ENCODE measurements around the gene PPP1R3A.
A peak's percentile ranks its signal among the peaks of the same experiment; 100 is the strongest.

Gene PPP1R3A

DNA sequence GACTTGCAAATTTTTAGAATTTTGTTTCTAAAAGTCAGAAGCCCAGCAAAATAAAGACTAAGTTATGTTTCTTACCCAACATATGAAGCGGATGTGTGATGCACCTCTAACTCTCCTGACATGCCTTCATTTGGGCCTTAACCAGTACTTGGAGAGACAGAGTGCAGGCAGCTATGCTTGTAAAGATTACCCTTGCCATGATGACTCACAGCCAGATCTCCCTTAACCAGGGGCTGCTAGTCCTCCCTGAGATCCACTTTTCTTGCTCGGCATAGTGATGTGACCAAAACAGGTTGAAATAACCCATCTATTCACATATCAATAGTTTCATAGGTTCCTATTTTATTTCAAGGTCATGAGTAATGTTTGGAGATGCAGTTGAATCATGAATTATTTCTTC lies 43.6 kb downstream of the PPP1R3A start:
- DNase-seq (ENCODE audit: low spot score): no peak
- Histone ChIP-seq H3K4me2 (ENCODE audit: insufficient read depth, low read length, poor library complexity, severe bottlenecking) (no peak overlapping the region), H3K36me3 (replicated peaks in 1 of 2; ENCODE audit: control insufficient read depth in 2 of 2, insufficient read depth in 2 of 2, low read length in 2 of 2) (no peaks in the 10 kb centered on the region), H2BK120ac (ENCODE audit: low read depth, low read length) (no peak overlapping the region), H3K18ac (ENCODE audit: low read length) (no peak overlapping the region), H3K9me3 (replicated peaks in 1 of 2; ENCODE audit: control insufficient read depth in 2 of 2, insufficient read depth in 1 of 2, low read depth in 1 of 2, low read length in 2 of 2) (no peaks in the 10 kb centered on the region), H2BK5ac (ENCODE audit: low read length) (no peak overlapping the region), H2BK15ac (ENCODE audit: low read length) (no peak overlapping the region), H4K8ac (ENCODE audit: low read depth, low read length) (no peak overlapping the region), H3K4ac (ENCODE audit: low read length) (no peak overlapping the region), H2AK5ac (ENCODE audit: low read depth, low read length) (no peak overlapping the region), H3K27ac (replicated peaks; ENCODE audit: low read length) (no peak overlapping the region), H3K79me1 (ENCODE audit: low read depth, low read length) (no peaks in the 10 kb centered on the region), H3K23ac (ENCODE audit: low read depth, low read length, poor library complexity) (no peak overlapping the region), H3K27me3 (ENCODE audit: control insufficient read depth in 3 of 3, insufficient read depth in 3 of 3, low read depth in 1 of 3, low read length in 3 of 3) (no peaks in the 10 kb centered on the region), H3K14ac (ENCODE audit: low read length) (no peak overlapping the region), H2AFZ (ENCODE audit: low read length) (no peak overlapping the region), H3K4me3 (ENCODE audit: low read length in 2 of 2) (no peak overlapping the region), H4K91ac (ENCODE audit: low read depth, low read length, poor library complexity) (no peak overlapping the region), H3K4me1 (ENCODE audit: control insufficient read depth in 2 of 2, insufficient read depth in 1 of 2, low read depth in 1 of 2, low read length in 2 of 2) (no peaks in the 10 kb centered on the region), H2BK12ac (ENCODE audit: low read length) (peak overlapping the region; percentile 82), H3K9ac (ENCODE audit: low read depth, low read length, poor library complexity) (no peak overlapping the region)
- WGBS, 2 donors (ENCODE audit: extremely low coverage in 2 of 2, insufficient read length in 2 of 2, insufficient replicate concordance in 1 of 2): no CpG with 5 or more reads among the region's 2 CpGs

DNA sequence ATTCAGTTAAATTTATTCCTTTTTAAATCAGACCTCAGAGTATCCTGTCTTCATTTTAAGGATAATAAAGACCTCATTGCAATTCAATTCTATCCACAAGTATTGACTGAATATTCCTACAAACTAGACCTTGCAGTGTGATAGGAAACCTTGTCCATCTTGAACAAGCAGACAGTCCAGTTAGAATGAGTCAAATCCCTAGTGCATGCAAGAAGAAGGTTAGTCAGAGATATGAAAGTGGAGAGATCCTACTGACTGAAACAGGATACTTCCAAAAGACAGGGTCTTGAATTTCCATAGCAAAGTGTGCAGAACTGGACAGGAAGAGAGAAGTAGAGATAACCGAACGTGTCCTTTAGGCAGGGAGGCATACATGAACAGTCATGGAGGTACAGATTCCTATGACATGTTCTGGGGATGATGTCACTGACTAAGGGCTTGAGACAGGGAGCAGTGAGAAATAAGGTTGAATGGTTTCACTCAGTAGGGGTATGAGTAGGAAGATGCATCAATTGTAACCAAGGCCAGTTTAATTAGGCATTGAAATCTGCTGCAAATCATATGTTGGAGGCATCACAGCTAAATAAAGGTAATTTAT lies 45.2 kb downstream of the PPP1R3A start:
- Histone ChIP-seq H3K36me3 (replicated peaks in 1 of 2; ENCODE audit: control insufficient read depth in 2 of 2, insufficient read depth in 2 of 2, low read length in 2 of 2) (no peaks in the 10 kb centered on the region), H3K4me2 (ENCODE audit: insufficient read depth, low read length, poor library complexity, severe bottlenecking) (no peak overlapping the region), H3K14ac (ENCODE audit: low read length) (no peak overlapping the region), H3K27ac (replicated peaks; ENCODE audit: low read length) (no peak overlapping the region), H2BK5ac (ENCODE audit: low read length) (no peak overlapping the region), H3K23ac (ENCODE audit: low read depth, low read length, poor library complexity) (no peak overlapping the region), H2BK12ac (ENCODE audit: low read length) (no peak overlapping the region), H4K91ac (ENCODE audit: low read depth, low read length, poor library complexity) (no peak overlapping the region), H2BK120ac (ENCODE audit: low read depth, low read length) (no peak overlapping the region), H3K9ac (ENCODE audit: low read depth, low read length, poor library complexity) (no peak overlapping the region), H3K79me1 (ENCODE audit: low read depth, low read length) (no peaks in the 10 kb centered on the region), H2AFZ (ENCODE audit: low read length) (no peak overlapping the region), H2BK15ac (ENCODE audit: low read length) (no peak overlapping the region), H3K4me1 (ENCODE audit: control insufficient read depth in 2 of 2, insufficient read depth in 1 of 2, low read depth in 1 of 2, low read length in 2 of 2) (no peaks in the 10 kb centered on the region), H3K4ac (ENCODE audit: low read length) (no peak overlapping the region), H2AK5ac (ENCODE audit: low read depth, low read length) (no peak overlapping the region), H3K18ac (ENCODE audit: low read length) (no peak overlapping the region), H3K27me3 (ENCODE audit: control insufficient read depth in 3 of 3, insufficient read depth in 3 of 3, low read depth in 1 of 3, low read length in 3 of 3) (no peaks in the 10 kb centered on the region), H4K8ac (ENCODE audit: low read depth, low read length) (no peak overlapping the region), H3K4me3 (ENCODE audit: low read length in 2 of 2) (no peak overlapping the region), H3K9me3 (replicated peaks in 1 of 2; ENCODE audit: control insufficient read depth in 2 of 2, insufficient read depth in 1 of 2, low read depth in 1 of 2, low read length in 2 of 2) (no peaks in the 10 kb centered on the region)
- no CpG with 5 or more reads among the region's 2 CpGs for WGBS, 2 donors (ENCODE audit: extremely low coverage in 2 of 2, insufficient read length in 2 of 2, insufficient replicate concordance in 1 of 2)
- DNase-seq (ENCODE audit: low spot score): no peak

- Histone ChIP-seq H3K23ac (ENCODE audit: low read depth, low read length, poor library complexity) (no peak overlapping the region), H4K91ac (ENCODE audit: low read depth, low read length, poor library complexity) (no peak overlapping the region), H3K4me3 (ENCODE audit: low read length in 2 of 2) (no peak overlapping the region), H2BK5ac (ENCODE audit: low read length) (no peak overlapping the region), H2BK12ac (ENCODE audit: low read length) (no peak overlapping the region), H3K18ac (ENCODE audit: low read length) (no peak overlapping the region), H3K36me3 (replicated peaks in 1 of 2; ENCODE audit: control insufficient read depth in 2 of 2, insufficient read depth in 2 of 2, low read length in 2 of 2) (no peaks in the 10 kb centered on the region), H3K9me3 (replicated peaks in 1 of 2; ENCODE audit: control insufficient read depth in 2 of 2, insufficient read depth in 1 of 2, low read depth in 1 of 2, low read length in 2 of 2) (no peaks in the 10 kb centered on the region), H2BK15ac (ENCODE audit: low read length) (no peak overlapping the region), H3K27ac (replicated peaks; ENCODE audit: low read length) (no peak overlapping the region), H3K9ac (ENCODE audit: low read depth, low read length, poor library complexity) (no peak overlapping the region), H3K4me2 (ENCODE audit: insufficient read depth, low read length, poor library complexity, severe bottlenecking) (no peak overlapping the region), H3K79me1 (ENCODE audit: low read depth, low read length) (no peaks in the 10 kb centered on the region), H3K27me3 (ENCODE audit: control insufficient read depth in 3 of 3, insufficient read depth in 3 of 3, low read depth in 1 of 3, low read length in 3 of 3) (no peaks in the 10 kb centered on the region), H2AFZ (ENCODE audit: low read length) (no peak overlapping the region), H2BK120ac (ENCODE audit: low read depth, low read length) (no peak overlapping the region), H3K4ac (ENCODE audit: low read length) (no peak overlapping the region), H4K8ac (ENCODE audit: low read depth, low read length) (no peak overlapping the region), H3K4me1 (ENCODE audit: control insufficient read depth in 2 of 2, insufficient read depth in 1 of 2, low read depth in 1 of 2, low read length in 2 of 2) (no peaks in the 10 kb centered on the region), H3K14ac (ENCODE audit: low read length) (no peak overlapping the region), H2AK5ac (ENCODE audit: low read depth, low read length) (no peak overlapping the region)
- no peak for DNase-seq (ENCODE audit: low spot score)
- no CpG with 5 or more reads among the region's 1 CpG for WGBS, 2 donors (ENCODE audit: extremely low coverage in 2 of 2, insufficient read length in 2 of 2, insufficient replicate concordance in 1 of 2)
These were observed 45.8 kb downstream of the PPP1R3A start for GRCh38 chr7:113872981-113873380.

- Histone ChIP-seq H3K4me1 (ENCODE audit: control insufficient read depth in 2 of 2, insufficient read depth in 1 of 2, low read depth in 1 of 2, low read length in 2 of 2) (no peaks in the 10 kb centered on the region), H3K4me2 (ENCODE audit: insufficient read depth, low read length, poor library complexity, severe bottlenecking) (no peak overlapping the region), H3K4ac (ENCODE audit: low read length) (no peak overlapping the region), H3K4me3 (ENCODE audit: low read length in 2 of 2) (no peak overlapping the region), H2BK120ac (ENCODE audit: low read depth, low read length) (no peak overlapping the region), H3K9ac (ENCODE audit: low read depth, low read length, poor library complexity) (no peak overlapping the region), H3K27me3 (ENCODE audit: control insufficient read depth in 3 of 3, insufficient read depth in 3 of 3, low read depth in 1 of 3, low read length in 3 of 3) (no peaks in the 10 kb centered on the region), H3K23ac (ENCODE audit: low read depth, low read length, poor library complexity) (no peak overlapping the region), H3K18ac (ENCODE audit: low read length) (no peak overlapping the region), H4K91ac (ENCODE audit: low read depth, low read length, poor library complexity) (no peak overlapping the region), H3K14ac (ENCODE audit: low read length) (no peak overlapping the region), H4K8ac (ENCODE audit: low read depth, low read length) (no peak overlapping the region), H3K36me3 (replicated peaks in 1 of 2; ENCODE audit: control insufficient read depth in 2 of 2, insufficient read depth in 2 of 2, low read length in 2 of 2) (no peaks in the 10 kb centered on the region), H2AFZ (ENCODE audit: low read length) (no peak overlapping the region), H2AK5ac (ENCODE audit: low read depth, low read length) (no peak overlapping the region), H2BK12ac (ENCODE audit: low read length) (no peak overlapping the region), H2BK15ac (ENCODE audit: low read length) (no peak overlapping the region), H3K9me3 (replicated peaks in 1 of 2; ENCODE audit: control insufficient read depth in 2 of 2, insufficient read depth in 1 of 2, low read depth in 1 of 2, low read length in 2 of 2) (no peaks in the 10 kb centered on the region), H2BK5ac (ENCODE audit: low read length) (no peak overlapping the region), H3K27ac (replicated peaks; ENCODE audit: low read length) (no peak overlapping the region), H3K79me1 (ENCODE audit: low read depth, low read length) (no peaks in the 10 kb centered on the region)
- no CpG with 5 or more reads among the region's 2 CpGs for WGBS, 2 donors (ENCODE audit: extremely low coverage in 2 of 2, insufficient read length in 2 of 2, insufficient replicate concordance in 1 of 2)
- no peak for DNase-seq (ENCODE audit: low spot score)
These were observed 51.5 kb downstream of the PPP1R3A start for GRCh38 chr7:113867325-113867724.
